ENCODE data around the gene IFT74.

IFT74 gene

DNA sequence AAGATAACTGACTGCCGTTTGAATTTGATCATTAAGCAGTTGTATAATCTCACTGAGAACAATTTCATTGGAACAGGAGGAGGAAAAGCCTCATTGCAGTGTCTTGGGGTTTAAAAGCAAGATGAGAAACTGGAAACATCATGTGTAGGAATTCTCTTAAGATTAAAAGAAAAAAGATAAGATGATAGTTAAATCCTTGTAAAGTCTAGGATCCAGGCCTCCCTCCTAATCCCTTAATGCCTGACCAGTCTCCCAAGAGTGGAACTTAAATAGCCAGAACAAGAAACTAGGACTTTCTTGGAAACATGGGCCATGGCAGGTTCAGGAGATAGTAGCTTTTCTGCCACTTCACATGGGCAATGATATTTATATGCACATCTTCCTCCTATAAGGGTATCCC is 86.3 kb downstream of the IFT74 start:
- TF ChIP-seq, protein P1, sequence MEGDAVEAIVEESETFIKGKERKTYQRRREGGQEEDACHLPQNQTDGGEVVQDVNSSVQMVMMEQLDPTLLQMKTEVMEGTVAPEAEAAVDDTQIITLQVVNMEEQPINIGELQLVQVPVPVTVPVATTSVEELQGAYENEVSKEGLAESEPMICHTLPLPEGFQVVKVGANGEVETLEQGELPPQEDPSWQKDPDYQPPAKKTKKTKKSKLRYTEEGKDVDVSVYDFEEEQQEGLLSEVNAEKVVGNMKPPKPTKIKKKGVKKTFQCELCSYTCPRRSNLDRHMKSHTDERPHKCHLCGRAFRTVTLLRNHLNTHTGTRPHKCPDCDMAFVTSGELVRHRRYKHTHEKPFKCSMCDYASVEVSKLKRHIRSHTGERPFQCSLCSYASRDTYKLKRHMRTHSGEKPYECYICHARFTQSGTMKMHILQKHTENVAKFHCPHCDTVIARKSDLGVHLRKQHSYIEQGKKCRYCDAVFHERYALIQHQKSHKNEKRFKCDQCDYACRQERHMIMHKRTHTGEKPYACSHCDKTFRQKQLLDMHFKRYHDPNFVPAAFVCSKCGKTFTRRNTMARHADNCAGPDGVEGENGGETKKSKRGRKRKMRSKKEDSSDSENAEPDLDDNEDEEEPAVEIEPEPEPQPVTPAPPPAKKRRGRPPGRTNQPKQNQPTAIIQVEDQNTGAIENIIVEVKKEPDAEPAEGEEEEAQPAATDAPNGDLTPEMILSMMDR (conservative IDR thresholded peaks at IDR 0.05; ENCODE audit: low read length) = no peak
- no peak overlapping the region for H3K4me3 ChIP-seq (ENCODE audit: low read length)
- DNase-seq (ENCODE audit: low read depth) = no peak

DNA sequence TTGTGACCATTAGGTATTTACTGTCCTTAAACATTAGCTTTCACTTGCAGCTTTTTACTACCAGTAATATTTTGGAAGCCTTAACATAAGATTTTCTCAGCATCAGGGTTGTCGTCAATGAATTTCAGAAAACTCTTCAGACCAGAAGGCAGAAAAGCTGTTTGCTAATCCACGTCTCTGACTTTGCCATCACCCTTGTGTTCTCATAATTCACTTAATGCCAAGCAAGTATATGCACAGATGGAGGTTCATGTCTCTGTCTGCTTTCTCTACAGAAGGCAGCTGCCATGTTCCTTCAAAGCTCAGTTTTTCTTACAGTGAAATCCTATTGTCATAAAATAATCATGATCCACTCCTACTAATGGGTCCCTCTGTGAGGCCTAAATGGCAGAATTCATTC is 87.0 kb downstream of the IFT74 start:
- DNase-seq (ENCODE audit: low read depth) = no peak
- H3K4me3 ChIP-seq (ENCODE audit: low read length) = no peak overlapping the region
- TF ChIP-seq, protein P1 (conservative IDR thresholded peaks at IDR 0.05; ENCODE audit: low read length) = no peak

DNA sequence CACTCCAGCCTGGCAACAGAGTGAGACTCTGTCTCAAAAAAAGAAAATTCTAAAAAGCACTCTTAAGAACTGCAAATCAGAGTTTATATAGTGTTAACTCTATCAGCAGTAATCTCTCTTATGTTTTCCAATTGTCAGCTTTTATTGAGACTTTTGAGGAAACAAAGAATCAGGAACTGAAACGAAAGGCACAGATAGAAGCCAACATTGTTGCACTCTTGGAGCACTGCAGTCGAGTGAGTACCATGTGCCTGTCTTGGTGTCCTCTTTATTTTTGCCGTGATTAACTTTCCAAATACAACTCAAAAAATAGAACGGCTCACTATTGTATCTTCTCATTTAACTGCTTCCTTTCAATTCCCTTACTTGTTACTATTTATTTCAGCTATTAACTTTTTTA is 90.9 kb downstream of the IFT74 start:
- TF ChIP-seq, protein P1 (conservative IDR thresholded peaks at IDR 0.05; ENCODE audit: low read length) = no peak
- no peak for DNase-seq (ENCODE audit: low read depth)
- H3K4me3 ChIP-seq (ENCODE audit: low read length) = no peak overlapping the region

DNA sequence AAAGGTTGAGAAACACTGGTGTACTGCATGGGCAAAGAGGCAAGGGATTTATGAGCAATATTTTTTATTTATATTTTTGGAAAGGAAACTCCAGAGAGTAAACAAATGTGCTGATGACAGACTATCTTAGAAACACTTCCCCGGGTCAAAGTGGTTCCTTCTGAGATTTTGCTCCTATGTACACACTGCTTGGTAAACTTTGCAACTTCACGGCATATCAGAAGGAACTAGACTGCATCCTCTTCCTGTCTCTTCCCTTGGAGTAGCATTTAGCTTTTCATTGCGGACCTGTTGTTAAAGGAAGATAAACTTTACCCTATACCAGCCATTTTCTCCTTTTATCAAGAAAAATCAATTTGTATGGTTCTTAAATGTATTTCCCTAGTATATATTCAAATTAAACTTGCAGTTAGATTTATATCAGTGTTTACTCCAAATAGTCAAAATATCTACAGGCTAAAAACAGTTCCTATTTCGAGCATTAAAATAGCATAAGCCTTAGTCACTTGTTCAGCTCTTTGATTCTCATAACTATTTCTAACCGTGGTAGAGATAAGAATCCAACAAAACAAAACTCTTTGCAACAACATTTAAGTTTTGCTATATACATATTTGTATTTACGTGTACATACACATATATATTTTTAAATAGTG is 97.3 kb downstream of the IFT74 start:
- TF ChIP-seq, protein P1 (conservative IDR thresholded peaks at IDR 0.05; ENCODE audit: low read length) = no peak
- H3K4me3 ChIP-seq (ENCODE audit: low read length) = no peak overlapping the region
- DNase-seq (ENCODE audit: low read depth) = no peak

DNA sequence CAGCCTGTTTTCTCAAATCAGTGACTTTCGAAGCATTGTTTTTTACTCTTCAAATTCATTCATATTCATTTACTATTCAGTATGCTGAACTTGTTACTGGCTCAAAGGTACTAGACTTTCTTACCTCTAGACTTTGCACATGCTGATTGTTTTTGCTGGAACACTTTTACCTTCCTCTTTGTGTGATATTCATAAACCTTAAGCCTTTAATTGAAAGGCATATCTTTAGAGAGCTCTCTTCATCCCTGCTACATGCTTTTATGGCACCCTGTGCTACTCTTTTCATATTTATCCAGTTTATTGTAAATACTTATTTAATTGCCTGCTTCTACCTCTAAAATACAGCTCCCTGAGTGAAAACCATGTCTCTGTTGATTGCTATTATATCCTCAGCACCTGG is 97.9 kb downstream of the IFT74 start:
- no peak overlapping the region for H3K4me3 ChIP-seq (ENCODE audit: low read length)
- TF ChIP-seq, protein P1 (conservative IDR thresholded peaks at IDR 0.05; ENCODE audit: low read length) = no peak
- no peak for DNase-seq (ENCODE audit: low read depth)

DNA sequence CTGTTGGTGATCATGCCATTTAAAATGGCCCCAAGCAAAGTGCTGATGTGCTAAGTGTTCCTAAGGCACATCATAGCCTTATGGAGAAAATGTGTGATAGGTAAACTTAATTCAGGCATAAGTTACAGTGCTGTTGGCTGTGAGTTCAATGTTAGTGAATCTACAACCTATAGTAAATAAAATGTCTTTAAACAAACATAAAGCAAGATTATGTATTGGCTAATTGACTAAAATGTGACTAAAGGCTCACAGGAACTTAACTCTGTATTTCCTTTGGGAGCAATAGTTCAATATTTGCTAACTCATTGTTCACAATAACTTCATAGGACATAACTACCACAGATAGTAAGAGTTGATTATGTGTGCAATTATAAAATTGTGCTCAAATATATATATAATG is 98.6 kb downstream of the IFT74 start:
- no peak for DNase-seq (ENCODE audit: low read depth)

DNA sequence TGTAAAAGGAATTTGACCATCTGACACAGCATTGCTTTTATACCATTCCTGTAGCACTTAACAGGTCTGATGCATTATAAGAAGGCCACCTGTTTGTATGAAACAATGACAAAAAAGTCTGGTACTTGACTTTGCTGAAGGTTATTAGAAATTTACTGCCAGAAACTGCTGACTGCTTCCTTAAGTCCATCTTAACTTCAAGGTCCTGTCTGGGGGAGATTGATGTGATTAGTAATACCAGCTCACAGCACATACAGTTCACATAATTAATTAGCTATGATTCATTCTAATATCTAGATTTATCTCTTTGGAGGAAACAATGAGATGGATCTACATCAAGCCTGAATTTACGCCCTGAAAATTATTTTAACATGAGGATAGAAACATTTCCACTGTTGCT is 103.2 kb downstream of the IFT74 start:
- DNase-seq (ENCODE audit: low read depth) = no peak
- H3K4me3 ChIP-seq (ENCODE audit: low read length) = no peak overlapping the region
- TF ChIP-seq, protein P1 (conservative IDR thresholded peaks at IDR 0.05; ENCODE audit: low read length) = no peak

More for the DNA sequence above, 98.6 kb downstream of the IFT74 start:
- TF ChIP-seq, protein P1 (conservative IDR thresholded peaks at IDR 0.05; ENCODE audit: low read length) = no peak
- no peak overlapping the region for H3K4me3 ChIP-seq (ENCODE audit: low read length)

All from AG10803 (cell line).